Neural cell (in vitro differentiated cells): ENCODE data around the gene CNTNAP5.

Experiments
- CTCF ChIP-seq: fragments of 450-650 bp; IDR thresholded peaks from 2 replicates; pipeline ENCODE4 v1.5.1; 2014; ENCODE audit warnings: antibody characterized with exemption, mild to moderate bottlenecking, moderate library complexity; ENCODE audit not compliant: poor library complexity, severe bottlenecking
- EP300 ChIP-seq: fragments of 450-650 bp; conservative IDR thresholded peaks from 2 replicates; pipeline ENCODE4 v1.6.1; 2014; ENCODE audit warnings: antibody characterized with exemption, mild to moderate bottlenecking, moderate library complexity; ENCODE audit not compliant: poor library complexity, severe bottlenecking
- MXI1 ChIP-seq: fragments of 450-650 bp; conservative IDR thresholded peaks from 2 replicates; pipeline ENCODE4 v1.6.1; 2014; ENCODE audit warnings: antibody characterized with exemption, mild to moderate bottlenecking; ENCODE audit not compliant: poor library complexity, severe bottlenecking
- REST ChIP-seq: IDR thresholded peaks from 2 replicates; pipeline ENCODE4 v1.6.1; 2012; ENCODE audit warnings: borderline replicate concordance
- TAF1 ChIP-seq: IDR thresholded peaks from 2 replicates; pipeline ENCODE4 v1.6.1; 2012; ENCODE audit warnings: low read depth

- TF ChIP-seq MXI1 (no peak), CTCF (no peak), TAF1 (no peak), EP300 (no peak), REST (no peak)
Measured at GRCh38 chr2:124482551-124482950, 457.5 kb downstream of the CNTNAP5 start.
